ENCODE results near the gene KCTD11.

Gene KCTD11

DNA sequence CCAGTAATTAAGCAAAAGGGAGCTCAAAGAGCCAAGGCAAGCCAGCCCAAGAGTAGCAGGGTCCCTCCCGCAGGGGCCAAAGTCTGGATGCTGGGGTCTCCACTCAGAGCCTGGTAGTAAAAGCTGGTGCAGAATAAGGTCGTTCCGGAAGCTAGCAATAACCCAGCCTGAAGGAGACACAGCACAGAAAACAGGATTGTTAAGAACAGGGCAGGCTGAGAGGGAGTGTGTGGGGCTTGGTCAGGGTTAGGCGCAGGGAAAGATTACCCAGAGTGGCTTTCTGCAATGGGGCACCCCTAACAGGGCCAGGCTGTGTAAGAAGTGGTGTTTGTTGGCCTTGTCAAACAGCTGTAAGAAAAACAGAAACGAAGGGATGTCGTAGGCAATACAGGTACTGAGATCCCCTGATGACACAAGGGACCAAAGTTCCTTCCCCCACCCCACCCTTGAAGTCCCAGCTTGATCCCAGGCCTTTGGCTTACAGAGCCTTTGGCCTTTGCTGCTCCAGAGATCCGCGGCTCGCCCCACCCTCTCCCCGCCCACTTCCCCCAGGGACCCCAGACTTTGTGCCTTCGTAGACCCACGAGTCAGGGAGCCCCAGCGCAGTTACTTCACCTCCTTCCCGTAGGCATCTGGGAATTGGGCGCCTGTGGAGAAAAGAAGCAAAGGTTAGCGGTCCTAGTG is 51.2 kb downstream of the KCTD11 start:
- DNase-seq, result no peak

DNA sequence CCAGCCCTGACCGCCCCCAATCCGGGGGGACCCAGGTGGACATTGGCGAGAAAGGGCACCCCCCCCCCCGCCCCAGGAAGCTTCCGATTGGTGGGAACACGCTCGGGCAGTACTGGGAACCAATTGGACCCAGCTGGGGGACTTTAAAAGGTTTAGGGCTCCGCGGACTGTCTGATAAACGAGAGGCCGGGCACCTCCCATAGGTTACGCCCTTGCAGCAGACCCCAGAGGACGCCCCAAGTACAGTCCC is 51.7 kb downstream of the KCTD11 start:
- peak in 2 of 56 donors; percentile 58 to 81 for DNase-seq

DNA sequence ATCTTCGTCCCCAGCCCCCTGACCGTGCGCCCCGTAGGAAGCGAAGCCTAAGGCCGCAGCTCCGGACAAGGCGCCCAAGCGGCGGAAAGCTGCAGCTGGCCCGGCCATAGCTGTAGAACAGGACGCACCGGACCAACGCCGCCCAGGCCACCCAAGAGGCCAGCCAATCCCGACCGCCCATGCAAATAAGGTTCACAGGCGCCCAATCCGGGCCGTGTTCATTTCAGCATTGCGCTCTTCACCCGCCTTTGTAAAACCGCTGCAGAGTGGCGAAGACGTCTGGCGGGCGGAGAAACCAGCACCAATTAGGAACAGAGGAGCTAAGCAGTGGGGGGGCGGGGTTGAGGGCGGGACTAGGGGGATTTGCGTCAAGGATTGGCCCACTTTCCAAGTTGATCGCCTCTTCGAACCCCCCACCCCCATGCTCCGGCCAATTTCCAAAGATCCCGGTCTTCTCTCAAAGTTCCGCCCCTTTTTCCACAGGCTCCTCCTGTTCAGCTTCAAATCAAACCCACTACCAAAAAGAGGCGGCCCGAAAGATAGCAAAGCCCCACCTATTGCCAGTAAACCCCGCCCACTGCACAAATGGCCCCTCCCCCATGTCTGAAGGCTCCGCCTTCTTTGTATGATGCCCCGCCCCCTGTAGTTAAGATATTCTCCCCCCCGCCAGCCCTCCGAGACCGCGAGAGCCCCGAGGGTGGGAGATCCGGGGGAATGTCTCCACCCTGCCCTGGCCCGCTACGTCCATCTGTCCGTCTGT is 52.2 kb downstream of the KCTD11 start, which contains the start of gene TMEM256:
TMEM256 (minus strand) TSS at position 121 of the 760 bp plus-strand sequence; CDS start at position 108, 13 bp downstream.
- DNase-seq, result peak; percentile 95 to 100 (median 99)
